Body of pancreas (tissue), 4 donors: Measurements from ENCODE around the gene CCR4.

Source experiments
- POLR2A ChIP-seq, 3 donors: fragments of 450-650 bp; IDR thresholded peaks; one replicate each; pipeline ENCODE4 v1.6.1; 2016; ENCODE audit warnings: antibody characterized with exemption in 3 of 3, mild to moderate bottlenecking in 2 of 3
- TF ChIP-seq, protein P1 (sequence below), 7 experiments: fragments of 450-650 bp in 4 of 7; fragments of 200-600 bp in 3 of 7; sonication (generic) in 3 of 7; IDR thresholded peaks; one replicate each; pipeline ENCODE4 v1.5.1; 2016 to 2019; ENCODE audit warnings: antibody characterized with exemption in 7 of 7

DNA sequence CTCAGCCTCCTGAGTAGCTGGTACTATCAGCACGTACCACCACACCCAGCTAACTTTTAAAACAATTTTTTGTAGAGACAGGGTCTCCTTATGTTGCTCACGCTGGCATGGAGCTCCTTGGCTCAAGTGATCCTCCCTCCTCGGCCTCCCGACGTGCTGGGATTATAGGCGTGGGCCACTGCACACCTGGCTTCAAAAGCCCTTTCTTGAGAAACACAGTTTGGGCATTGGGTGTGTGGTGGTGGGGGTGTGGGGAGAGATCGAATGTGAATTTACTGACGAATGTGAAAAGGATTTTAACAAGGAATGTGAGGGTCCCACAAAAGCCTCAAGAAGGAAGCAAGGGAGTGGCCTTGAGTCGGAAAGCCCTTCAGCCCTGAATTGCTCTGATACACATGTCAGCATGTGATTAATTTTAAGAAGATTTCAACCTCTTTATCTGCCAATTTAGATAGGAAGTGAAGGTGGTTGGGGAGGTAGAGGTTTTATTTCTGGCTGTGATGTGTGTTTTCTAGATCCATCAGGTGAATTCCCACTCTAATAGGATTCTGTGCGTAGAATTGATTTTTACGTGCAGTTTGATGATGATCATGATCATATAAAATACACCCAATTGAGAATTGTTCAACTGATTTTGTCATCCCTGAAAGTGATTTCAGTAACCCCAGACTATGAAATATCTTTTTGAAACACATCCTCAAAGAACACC is 1.1 kb downstream of the CCR4 start:
- TF ChIP-seq, protein P1, sequence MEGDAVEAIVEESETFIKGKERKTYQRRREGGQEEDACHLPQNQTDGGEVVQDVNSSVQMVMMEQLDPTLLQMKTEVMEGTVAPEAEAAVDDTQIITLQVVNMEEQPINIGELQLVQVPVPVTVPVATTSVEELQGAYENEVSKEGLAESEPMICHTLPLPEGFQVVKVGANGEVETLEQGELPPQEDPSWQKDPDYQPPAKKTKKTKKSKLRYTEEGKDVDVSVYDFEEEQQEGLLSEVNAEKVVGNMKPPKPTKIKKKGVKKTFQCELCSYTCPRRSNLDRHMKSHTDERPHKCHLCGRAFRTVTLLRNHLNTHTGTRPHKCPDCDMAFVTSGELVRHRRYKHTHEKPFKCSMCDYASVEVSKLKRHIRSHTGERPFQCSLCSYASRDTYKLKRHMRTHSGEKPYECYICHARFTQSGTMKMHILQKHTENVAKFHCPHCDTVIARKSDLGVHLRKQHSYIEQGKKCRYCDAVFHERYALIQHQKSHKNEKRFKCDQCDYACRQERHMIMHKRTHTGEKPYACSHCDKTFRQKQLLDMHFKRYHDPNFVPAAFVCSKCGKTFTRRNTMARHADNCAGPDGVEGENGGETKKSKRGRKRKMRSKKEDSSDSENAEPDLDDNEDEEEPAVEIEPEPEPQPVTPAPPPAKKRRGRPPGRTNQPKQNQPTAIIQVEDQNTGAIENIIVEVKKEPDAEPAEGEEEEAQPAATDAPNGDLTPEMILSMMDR (IDR thresholded peaks at IDR 0.05), result no peak
- TF ChIP-seq POLR2A (IDR thresholded peaks at IDR 0.05), result no peak
